K562 (cell line): ENCODE data around the gene YIF1A. TPM values are rescaled to one million over a fixed set of nuclear protein-coding genes. Genes with fewer than 3 reads are reported as not detected.
A peak's percentile ranks its signal among the peaks of the same experiment; 100 is the strongest.

Source experiments
- CHD4 ChIP-seq: fragments of 200-600 bp; sonication (generic); IDR thresholded peaks from 3 replicates; pipeline ENCODE4 v1.6.1; 2012; ENCODE audit warnings: low read depth, mild to moderate bottlenecking, mixed read lengths, low read length, inconsistent platforms; ENCODE audit not compliant: insufficient read depth, insufficient replicate concordance, poor library complexity, severe bottlenecking
- FOXK1 ChIP-seq: sonication (generic); formaldehyde crosslinking; IDR thresholded peaks from 2 replicates; pipeline ENCODE4 v1.8.0; 2022; ENCODE audit warnings: missing genetic modification reagents, mild to moderate bottlenecking, borderline replicate concordance
- GTF2F1 ChIP-seq: IDR thresholded peaks from 2 replicates; pipeline ENCODE4 v1.6.1; 2011; ENCODE audit warnings: low read depth, low read length, improper control_type of control experiment
- MTA3 ChIP-seq: fragments of 450-650 bp; formaldehyde crosslinking; IDR thresholded peaks from 2 replicates; pipeline ENCODE4 v1.6.1; 2017; ENCODE audit warnings: mild to moderate bottlenecking, borderline replicate concordance
- PHTF2 ChIP-seq: fragments of 250-450 bp; sonication (Bioruptor Pico); IDR thresholded peaks from 2 replicates; pipeline ENCODE4 v1.5.0; 2021; ENCODE audit warnings: mild to moderate bottlenecking
- SMARCE1 ChIP-seq: fragments of 450-650 bp; IDR thresholded peaks from 2 replicates; pipeline ENCODE4 v1.7.1; 2016; ENCODE audit warnings: mild to moderate bottlenecking
- SRSF3 ChIP-seq: fragments of 200-400 bp; formaldehyde crosslinking; IDR thresholded peaks from 2 replicates; pipeline ENCODE4 v1.6.1; 2016; ENCODE audit warnings: mild to moderate bottlenecking, low read length, moderate library complexity; ENCODE audit not compliant: insufficient read depth
- TEAD1 ChIP-seq, 2 experiments: fragments of 450-650 bp in 1 of 2; sonication (generic) in 1 of 2; formaldehyde crosslinking; IDR thresholded peaks; 2 replicates each; pipeline versions ENCODE4 v1.4.0 to v1.8.0; 2020 to 2022; ENCODE audit warnings: mild to moderate bottlenecking in 2 of 2, missing genetic modification reagents in 1 of 2
- ZBTB7A ChIP-seq: IDR thresholded peaks from 2 replicates; pipeline ENCODE4 v1.6.1; 2011; ENCODE audit warnings: low read depth, mild to moderate bottlenecking, low read length, moderate library complexity, borderline replicate concordance; ENCODE audit not compliant: control insufficient read depth
- ZFP1 ChIP-seq: fragments of 450-650 bp; formaldehyde crosslinking; IDR thresholded peaks from 2 replicates; pipeline ENCODE4 v1.4.0; 2020; ENCODE audit warnings: mild to moderate bottlenecking, mixed read lengths
- ZNF408 ChIP-seq: fragments of 250-450 bp; sonication (Bioruptor Pico); IDR thresholded peaks from 2 replicates; pipeline ENCODE4 v1.4.0; 2020; ENCODE audit warnings: low read depth, mild to moderate bottlenecking, moderate library complexity
- ZNF644 ChIP-seq: fragments of 200-800 bp; sonication (Bioruptor generic); IDR thresholded peaks from 2 replicates; pipeline ENCODE4 v1.6.1; 2016; ENCODE audit warnings: low read depth, missing genetic modification characterization, missing compliant biosample characterization
- polyA plus RNA-seq, 8 experiments: library from polyadenylated mRNA; depleted of rRNA in 4 of 8; stranded (reverse) in 5 of 8; unstranded in 3 of 8; fragments of >200 nt; fragmentation: Nextera tagmentation in 2 of 8; fragmentation: Illumina TruSeq in 1 of 8; extraction: Ambion mirVana in 2 of 8; extraction: Trizol in 1 of 8; gene quantifications; 2 replicates each; pipeline versions ENCODE4 v1.2.1 to v1.2.3, GENCODE V29; 2011 to 2014; ENCODE audit warnings: inconsistent platforms in 1 of 8, missing spikeins in 1 of 8
- total RNA-seq, 7 experiments: library from RNA; depleted of rRNA in 6 of 7; stranded (reverse); fragments of >200 nt in 6 of 7; fragmentation: Illumina TruSeq in 2 of 7; extraction: Trizol in 2 of 7; gene quantifications; 2 replicates each; pipeline versions ENCODE4 v1.2.1 to v1.2.3, GENCODE V29; 2011 to 2021; ENCODE audit warnings: low replicate concordance in 1 of 7
- TF ChIP-seq, protein P1 (sequence below), 2 experiments: IDR thresholded peaks; 2 replicates each; pipeline ENCODE4 v1.6.1; 2012; ENCODE audit warnings: improper control_type of control experiment in 2 of 2, low read depth in 2 of 2, low read length in 2 of 2, borderline replicate concordance in 1 of 2
- TF ChIP-seq, protein P2 (sequence below): fragments of 250-450 bp; sonication (Bioruptor Pico); IDR thresholded peaks from 2 replicates; pipeline ENCODE4 v1.8.0; 2021; ENCODE audit warnings: borderline replicate concordance, mild to moderate bottlenecking, moderate library complexity; ENCODE audit not compliant: poor library complexity, severe bottlenecking
- TF ChIP-seq, protein P3 (sequence below): fragments of 450-650 bp; IDR thresholded peaks from 2 replicates; pipeline ENCODE4 v1.7.0; 2016; ENCODE audit warnings: borderline replicate concordance
- TF ChIP-seq, protein P4 (sequence below): sonication (generic); formaldehyde crosslinking; IDR thresholded peaks from 2 replicates; pipeline ENCODE4 v1.8.1; 2023; ENCODE audit warnings: mild to moderate bottlenecking, missing genetic modification reagents
- TF ChIP-seq, protein P5 (sequence below), 2 experiments: fragments of 450-650 bp; IDR thresholded peaks; 2 replicates each; pipeline ENCODE4 v1.6.1; 2016

Gene YIF1A
- total and polyA plus RNA-seq, 9 of the 15 experiments (the other 6 are each of a cell fraction or from before 2014, with no cell fraction given): 8.6 to 121 (median 77.2) TPM

DNA sequence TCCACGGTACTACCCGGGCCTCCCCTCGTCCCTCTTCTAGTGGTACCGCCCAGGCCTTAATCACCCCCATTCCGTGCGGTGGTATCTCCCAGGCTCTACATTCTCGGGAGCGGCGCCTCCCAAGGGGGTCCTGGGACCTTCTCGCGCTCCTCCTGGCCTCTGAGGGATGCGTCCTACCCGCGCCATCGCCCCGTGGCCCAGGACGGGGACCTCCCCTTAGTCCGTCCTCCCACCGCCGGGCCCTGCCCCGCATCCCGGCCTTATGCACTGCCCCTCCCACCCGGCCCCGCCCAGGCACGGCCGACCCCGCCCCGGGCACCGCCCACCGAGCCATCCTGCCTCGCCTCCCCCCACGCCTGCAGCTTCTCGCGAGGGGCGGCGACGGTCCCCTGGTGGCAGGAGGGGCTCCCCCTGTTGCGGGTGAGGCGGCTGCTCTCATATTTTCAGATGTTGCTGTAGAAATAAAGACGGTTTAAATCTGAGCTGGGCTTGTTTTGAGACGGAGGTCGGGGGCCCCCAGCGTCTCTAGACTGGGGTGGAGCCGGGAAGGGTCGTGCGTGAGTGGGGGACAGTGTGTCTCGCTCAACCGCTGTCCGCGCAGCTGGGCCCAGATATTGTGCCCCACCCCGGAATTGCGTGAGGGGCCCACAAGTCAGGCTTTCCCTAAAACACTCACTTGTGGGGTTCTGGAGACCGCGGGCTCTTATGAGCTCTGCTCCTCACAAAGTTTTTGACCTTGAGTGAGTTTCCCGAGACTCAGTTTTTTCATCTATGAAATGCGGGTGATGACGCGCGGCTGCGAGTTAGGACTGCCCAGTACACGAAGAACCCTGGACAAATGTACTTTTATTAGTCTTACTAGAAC, 21.3 kb downstream of the YIF1A start (continued):
- TF ChIP-seq, protein P1, sequence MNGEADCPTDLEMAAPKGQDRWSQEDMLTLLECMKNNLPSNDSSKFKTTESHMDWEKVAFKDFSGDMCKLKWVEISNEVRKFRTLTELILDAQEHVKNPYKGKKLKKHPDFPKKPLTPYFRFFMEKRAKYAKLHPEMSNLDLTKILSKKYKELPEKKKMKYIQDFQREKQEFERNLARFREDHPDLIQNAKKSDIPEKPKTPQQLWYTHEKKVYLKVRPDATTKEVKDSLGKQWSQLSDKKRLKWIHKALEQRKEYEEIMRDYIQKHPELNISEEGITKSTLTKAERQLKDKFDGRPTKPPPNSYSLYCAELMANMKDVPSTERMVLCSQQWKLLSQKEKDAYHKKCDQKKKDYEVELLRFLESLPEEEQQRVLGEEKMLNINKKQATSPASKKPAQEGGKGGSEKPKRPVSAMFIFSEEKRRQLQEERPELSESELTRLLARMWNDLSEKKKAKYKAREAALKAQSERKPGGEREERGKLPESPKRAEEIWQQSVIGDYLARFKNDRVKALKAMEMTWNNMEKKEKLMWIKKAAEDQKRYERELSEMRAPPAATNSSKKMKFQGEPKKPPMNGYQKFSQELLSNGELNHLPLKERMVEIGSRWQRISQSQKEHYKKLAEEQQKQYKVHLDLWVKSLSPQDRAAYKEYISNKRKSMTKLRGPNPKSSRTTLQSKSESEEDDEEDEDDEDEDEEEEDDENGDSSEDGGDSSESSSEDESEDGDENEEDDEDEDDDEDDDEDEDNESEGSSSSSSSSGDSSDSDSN (IDR thresholded peaks at IDR 0.05; ENCODE audit: borderline replicate concordance in 1 of 2, low read depth in 2 of 2, low read length in 2 of 2): no peak
- TF ChIP-seq, protein P2, sequence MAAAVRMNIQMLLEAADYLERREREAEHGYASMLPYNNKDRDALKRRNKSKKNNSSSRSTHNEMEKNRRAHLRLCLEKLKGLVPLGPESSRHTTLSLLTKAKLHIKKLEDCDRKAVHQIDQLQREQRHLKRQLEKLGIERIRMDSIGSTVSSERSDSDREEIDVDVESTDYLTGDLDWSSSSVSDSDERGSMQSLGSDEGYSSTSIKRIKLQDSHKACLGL (CRISPR knock-in tag): no peak
- TF ChIP-seq TEAD1 (CRISPR knock-in tag; IDR thresholded peaks at IDR 0.05) (peak in 1 of 2 experiments; percentile 64; a peak in 3 of 4 replicates), FOXK1 (CRISPR knock-in tag) (no peak), ZNF644 (tag) (no peak), SMARCE1 (peak; percentile 53), ZBTB7A (peak; percentile 90; the same call in 1 of the 2 replicates), MTA3 (peak; percentile 62; the same call in 1 of the 2 replicates), GTF2F1 (no peak), SRSF3 (no peak), PHTF2 (CRISPR knock-in tag) (no peak), CHD4 (no peak), ZFP1 (CRISPR knock-in tag) (no peak), ZNF408 (CRISPR knock-in tag) (no peak)
- TF ChIP-seq, protein P3, sequence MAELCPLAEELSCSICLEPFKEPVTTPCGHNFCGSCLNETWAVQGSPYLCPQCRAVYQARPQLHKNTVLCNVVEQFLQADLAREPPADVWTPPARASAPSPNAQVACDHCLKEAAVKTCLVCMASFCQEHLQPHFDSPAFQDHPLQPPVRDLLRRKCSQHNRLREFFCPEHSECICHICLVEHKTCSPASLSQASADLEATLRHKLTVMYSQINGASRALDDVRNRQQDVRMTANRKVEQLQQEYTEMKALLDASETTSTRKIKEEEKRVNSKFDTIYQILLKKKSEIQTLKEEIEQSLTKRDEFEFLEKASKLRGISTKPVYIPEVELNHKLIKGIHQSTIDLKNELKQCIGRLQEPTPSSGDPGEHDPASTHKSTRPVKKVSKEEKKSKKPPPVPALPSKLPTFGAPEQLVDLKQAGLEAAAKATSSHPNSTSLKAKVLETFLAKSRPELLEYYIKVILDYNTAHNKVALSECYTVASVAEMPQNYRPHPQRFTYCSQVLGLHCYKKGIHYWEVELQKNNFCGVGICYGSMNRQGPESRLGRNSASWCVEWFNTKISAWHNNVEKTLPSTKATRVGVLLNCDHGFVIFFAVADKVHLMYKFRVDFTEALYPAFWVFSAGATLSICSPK: no peak
- TF ChIP-seq, protein P4, sequence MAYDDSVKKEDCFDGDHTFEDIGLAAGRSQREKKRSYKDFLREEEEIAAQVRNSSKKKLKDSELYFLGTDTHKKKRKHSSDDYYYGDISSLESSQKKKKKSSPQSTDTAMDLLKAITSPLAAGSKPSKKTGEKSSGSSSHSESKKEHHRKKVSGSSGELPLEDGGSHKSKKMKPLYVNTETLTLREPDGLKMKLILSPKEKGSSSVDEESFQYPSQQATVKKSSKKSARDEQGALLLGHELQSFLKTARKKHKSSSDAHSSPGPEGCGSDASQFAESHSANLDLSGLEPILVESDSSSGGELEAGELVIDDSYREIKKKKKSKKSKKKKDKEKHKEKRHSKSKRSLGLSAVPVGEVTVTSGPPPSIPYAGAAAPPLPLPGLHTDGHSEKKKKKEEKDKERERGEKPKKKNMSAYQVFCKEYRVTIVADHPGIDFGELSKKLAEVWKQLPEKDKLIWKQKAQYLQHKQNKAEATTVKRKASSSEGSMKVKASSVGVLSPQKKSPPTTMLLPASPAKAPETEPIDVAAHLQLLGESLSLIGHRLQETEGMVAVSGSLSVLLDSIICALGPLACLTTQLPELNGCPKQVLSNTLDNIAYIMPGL (CRISPR knock-in tag): peak; percentile 29; the same call in 1 of the 2 replicates
- TF ChIP-seq, protein P5, sequence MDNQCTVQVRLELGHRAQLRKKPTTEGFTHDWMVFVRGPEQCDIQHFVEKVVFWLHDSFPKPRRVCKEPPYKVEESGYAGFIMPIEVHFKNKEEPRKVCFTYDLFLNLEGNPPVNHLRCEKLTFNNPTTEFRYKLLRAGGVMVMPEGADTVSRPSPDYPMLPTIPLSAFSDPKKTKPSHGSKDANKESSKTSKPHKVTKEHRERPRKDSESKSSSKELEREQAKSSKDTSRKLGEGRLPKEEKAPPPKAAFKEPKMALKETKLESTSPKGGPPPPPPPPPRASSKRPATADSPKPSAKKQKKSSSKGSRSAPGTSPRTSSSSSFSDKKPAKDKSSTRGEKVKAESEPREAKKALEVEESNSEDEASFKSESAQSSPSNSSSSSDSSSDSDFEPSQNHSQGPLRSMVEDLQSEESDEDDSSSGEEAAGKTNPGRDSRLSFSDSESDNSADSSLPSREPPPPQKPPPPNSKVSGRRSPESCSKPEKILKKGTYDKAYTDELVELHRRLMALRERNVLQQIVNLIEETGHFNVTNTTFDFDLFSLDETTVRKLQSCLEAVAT (IDR thresholded peaks at IDR 0.05): 0 out of 4 replicates have a peak, but pooled peaks of 1 of the 2 experiments have one; percentile 7
